ENCODE results near the gene TMEM273.

Gene TMEM273

GRCh38 chr10:49152037-49152436, 36.2 kb downstream of the TMEM273 start:
- Mint-ChIP-seq H3K36me3 (ENCODE audit: low read depth) (peaks cover 6% of the 10 kb centered on the region), H3K4me3 (no peak overlapping the region), H3K27me3 (ENCODE audit: low read depth, poor library complexity) (peaks cover 6% of the 10 kb centered on the region), H3K4me1 (no peaks in the 10 kb centered on the region), H3K27ac (no peak overlapping the region), H3K9me3 (peaks cover 16% of the 10 kb centered on the region)
- no peak for DNase-seq
- TF ChIP-seq, protein P1, sequence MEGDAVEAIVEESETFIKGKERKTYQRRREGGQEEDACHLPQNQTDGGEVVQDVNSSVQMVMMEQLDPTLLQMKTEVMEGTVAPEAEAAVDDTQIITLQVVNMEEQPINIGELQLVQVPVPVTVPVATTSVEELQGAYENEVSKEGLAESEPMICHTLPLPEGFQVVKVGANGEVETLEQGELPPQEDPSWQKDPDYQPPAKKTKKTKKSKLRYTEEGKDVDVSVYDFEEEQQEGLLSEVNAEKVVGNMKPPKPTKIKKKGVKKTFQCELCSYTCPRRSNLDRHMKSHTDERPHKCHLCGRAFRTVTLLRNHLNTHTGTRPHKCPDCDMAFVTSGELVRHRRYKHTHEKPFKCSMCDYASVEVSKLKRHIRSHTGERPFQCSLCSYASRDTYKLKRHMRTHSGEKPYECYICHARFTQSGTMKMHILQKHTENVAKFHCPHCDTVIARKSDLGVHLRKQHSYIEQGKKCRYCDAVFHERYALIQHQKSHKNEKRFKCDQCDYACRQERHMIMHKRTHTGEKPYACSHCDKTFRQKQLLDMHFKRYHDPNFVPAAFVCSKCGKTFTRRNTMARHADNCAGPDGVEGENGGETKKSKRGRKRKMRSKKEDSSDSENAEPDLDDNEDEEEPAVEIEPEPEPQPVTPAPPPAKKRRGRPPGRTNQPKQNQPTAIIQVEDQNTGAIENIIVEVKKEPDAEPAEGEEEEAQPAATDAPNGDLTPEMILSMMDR (IDR thresholded peaks at IDR 0.05): no peak

- Mint-ChIP-seq H3K27me3 (ENCODE audit: low read depth, poor library complexity) (peaks cover 6% of the 10 kb centered on the region), H3K4me3 (no peak overlapping the region), H3K4me1 (no peaks in the 10 kb centered on the region), H3K27ac (no peak overlapping the region), H3K36me3 (ENCODE audit: low read depth) (peaks cover 6% of the 10 kb centered on the region), H3K9me3 (peaks cover 18% of the 10 kb centered on the region)
- DNase-seq: no peak
- TF ChIP-seq, protein P1 (IDR thresholded peaks at IDR 0.05): no peak
Observed at GRCh38 chr10:49151481-49151880, 36.7 kb downstream of the TMEM273 start.

GRCh38 chr10:49151025-49151445, 37.2 kb downstream of the TMEM273 start:
- Mint-ChIP-seq H3K4me1 (no peaks in the 10 kb centered on the region), H3K27me3 (ENCODE audit: low read depth, poor library complexity) (peaks cover 6% of the 10 kb centered on the region), H3K36me3 (ENCODE audit: low read depth) (peaks cover 6% of the 10 kb centered on the region), H3K9me3 (peaks cover 21% of the 10 kb centered on the region), H3K4me3 (no peak overlapping the region), H3K27ac (no peak overlapping the region)
- DNase-seq: no peak
- TF ChIP-seq, protein P1 (IDR thresholded peaks at IDR 0.05): no peak

DNA sequence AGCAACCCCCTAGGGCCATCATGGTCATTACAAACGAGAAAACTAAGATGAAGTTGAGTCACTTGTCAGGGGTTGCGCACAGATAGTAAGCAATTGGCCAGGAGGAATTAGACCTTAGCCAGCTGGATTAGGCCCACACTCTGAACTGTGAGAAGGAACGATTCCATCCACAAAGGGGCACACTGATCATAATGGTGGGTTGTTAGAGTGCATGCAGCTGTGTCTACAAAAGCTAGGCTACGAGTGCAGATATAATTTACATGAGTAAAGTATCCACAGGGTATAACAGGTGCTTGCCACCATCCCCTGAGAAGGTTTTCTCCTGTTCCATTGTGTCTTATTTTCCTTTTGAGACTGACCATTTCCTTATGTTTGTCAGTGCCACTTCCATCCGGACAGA, 37.8 kb downstream of the TMEM273 start:
- Mint-ChIP-seq H3K9me3 (peaks cover 21% of the 10 kb centered on the region), H3K4me1 (no peaks in the 10 kb centered on the region)

DNA sequence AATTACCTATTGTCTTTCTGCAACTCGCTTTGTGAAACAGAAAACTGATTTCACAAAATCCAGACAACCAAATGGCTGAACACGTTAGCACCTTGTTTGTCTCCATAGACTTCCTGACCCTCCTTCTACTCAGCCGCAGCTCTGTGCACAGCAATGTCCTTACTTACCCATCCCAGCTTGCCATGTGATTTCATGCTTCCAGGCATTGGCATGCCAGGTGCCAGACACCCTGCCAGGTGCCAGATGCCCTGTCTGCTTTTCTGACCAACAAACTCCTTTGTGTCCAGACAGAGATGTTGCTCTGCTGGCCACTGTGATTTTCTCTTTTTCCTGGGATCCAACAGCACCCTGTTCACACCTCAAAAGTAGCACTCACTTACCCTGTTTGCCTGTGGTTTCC, 38.3 kb downstream of the TMEM273 start:
- H3K36me3 Mint-ChIP-seq (ENCODE audit: low read depth): peaks cover 6% of the 10 kb centered on the region
- peaks cover 21% of the 10 kb centered on the region for H3K9me3 Mint-ChIP-seq
- DNase-seq: no peak
- H3K4me1 Mint-ChIP-seq: no peaks in the 10 kb centered on the region
- TF ChIP-seq, protein P1 (IDR thresholded peaks at IDR 0.05): no peak
- no peak overlapping the region for H3K27ac Mint-ChIP-seq
- H3K4me3 Mint-ChIP-seq: no peak overlapping the region
- peaks cover 5% of the 10 kb centered on the region for H3K27me3 Mint-ChIP-seq (ENCODE audit: low read depth, poor library complexity)

More for the DNA sequence above, 37.8 kb downstream of the TMEM273 start:
- H3K27ac Mint-ChIP-seq: no peak overlapping the region
- TF ChIP-seq, protein P1 (IDR thresholded peaks at IDR 0.05): no peak
- no peak for DNase-seq
- peaks cover 9% of the 10 kb centered on the region for H3K27me3 Mint-ChIP-seq (ENCODE audit: low read depth, poor library complexity)
- no peak overlapping the region for H3K4me3 Mint-ChIP-seq
- peaks cover 6% of the 10 kb centered on the region for H3K36me3 Mint-ChIP-seq (ENCODE audit: low read depth)

- Mint-ChIP-seq H3K4me1 (peaks cover 7% of the 10 kb centered on the region), H3K9me3 (peaks cover 21% of the 10 kb centered on the region), H3K27me3 (ENCODE audit: low read depth, poor library complexity) (peaks cover 9% of the 10 kb centered on the region), H3K4me3 (no peak overlapping the region), H3K36me3 (ENCODE audit: low read depth) (peaks cover 6% of the 10 kb centered on the region), H3K27ac (no peak overlapping the region)
- TF ChIP-seq, protein P1 (IDR thresholded peaks at IDR 0.05): no peak
- DNase-seq: no peak
Observed at GRCh38 chr10:49144058-49144720, 44.0 kb downstream of the TMEM273 start.

All from nephron progenitor cell (in vitro differentiated cells).